CD1c-positive myeloid dendritic cell (primary cell): Measurements from ENCODE around the gene TCERG1L.

Experiments
- DNase-seq: peaks from one replicate; pipeline ENCODE4 v3.0.0-alpha.2; 2016; ENCODE audit errors: extremely low spot score

The TCERG1L gene

GRCh38 chr10:131316321-131317075, 5.0 kb upstream of the TCERG1L start:
- DNase-seq: no peak

- DNase-seq: no peak
These were observed 3.8 kb upstream of the TCERG1L start for GRCh38 chr10:131315344-131315743.

- no peak for DNase-seq
These were observed 3.3 kb upstream of the TCERG1L start for GRCh38 chr10:131314799-131315198.

GRCh38 chr10:131314148-131314547, 2.6 kb upstream of the TCERG1L start:
- DNase-seq: no peak

- DNase-seq: no peak
These were observed 1.9 kb upstream of the TCERG1L start for GRCh38 chr10:131313377-131313776.

- no peak for DNase-seq
These were observed 936 bp upstream of the TCERG1L start for GRCh38 chr10:131312478-131312836.

GRCh38 chr10:131311402-131311660, 190 bp downstream of the TCERG1L start:
- DNase-seq: no peak

GRCh38 chr10:131310551-131311401, 745 bp downstream of the TCERG1L start:
- no peak for DNase-seq

GRCh38 chr10:131310142-131310541, 1.4 kb downstream of the TCERG1L start:
- DNase-seq: no peak

GRCh38 chr10:131300508-131300907, 11.0 kb downstream of the TCERG1L start:
- no peak for DNase-seq

- DNase-seq: no peak
These were observed 20.7 kb downstream of the TCERG1L start for GRCh38 chr10:131290781-131291180.

GRCh38 chr10:131288648-131289047, 22.9 kb downstream of the TCERG1L start:
- no peak for DNase-seq

- no peak for DNase-seq
These were observed 28.6 kb downstream of the TCERG1L start for GRCh38 chr10:131282961-131283360.

GRCh38 chr10:131280101-131280500, 31.4 kb downstream of the TCERG1L start:
- no peak for DNase-seq

- DNase-seq: no peak
These were observed 32.0 kb downstream of the TCERG1L start for GRCh38 chr10:131279516-131279915.

GRCh38 chr10:131277969-131278368, 33.6 kb downstream of the TCERG1L start:
- no peak for DNase-seq

GRCh38 chr10:131277278-131277677, 34.2 kb downstream of the TCERG1L start:
- no peak for DNase-seq

GRCh38 chr10:131275691-131276090, 35.8 kb downstream of the TCERG1L start:
- no peak for DNase-seq

- DNase-seq: no peak
These were observed 36.6 kb downstream of the TCERG1L start for GRCh38 chr10:131274883-131275282.

GRCh38 chr10:131274133-131274880, 37.2 kb downstream of the TCERG1L start:
- DNase-seq: no peak

- no peak for DNase-seq
These were observed 38.0 kb downstream of the TCERG1L start for GRCh38 chr10:131273476-131273875.

GRCh38 chr10:131272897-131273451, 38.5 kb downstream of the TCERG1L start:
- no peak for DNase-seq
